ENCODE measurements around the gene APOL1. TPM values are rescaled to one million over a fixed set of nuclear protein-coding genes. Genes with fewer than 3 reads are reported as not detected.

The APOL1 gene
- total and polyA plus RNA-seq, 2 donors (not counting 3 experiments of a cell fraction or from before 2014, with no cell fraction given) = 8.2 to 14.1 TPM

GRCh38 chr22:36239401-36240171, 13.3 kb upstream of the APOL1 start, which contains the start of gene APOL2:
Gene APOL2, minus strand, starts transcription at chr22:36239527. Its CDS starts 6,365 bp downstream, at chr22:36233162.
- Histone ChIP-seq H3K9me1 (replicated peaks; ENCODE audit: control insufficient read depth, extremely low read depth, insufficient read depth, low read length) (no peaks in the 10 kb centered on the region), H3K79me2 (ENCODE audit: control insufficient read depth, insufficient read depth, low read length) (peaks cover 26% of the 10 kb centered on the region), H3K4me3 (replicated peaks in 1 of 3; ENCODE audit: insufficient read depth in 1 of 3, low read depth in 1 of 3, low read length in 3 of 3) (peak within 1 kb of the TSS; percentile 48 to 82 (median 67)), H3K4me2 (ENCODE audit: insufficient read depth, low read length) (peak within 1 kb of the TSS; percentile 85), H4K20me1 (replicated peaks; ENCODE audit: control insufficient read depth, extremely low read depth, insufficient read depth, low read length) (no peaks in the 10 kb centered on the region), H3K9me3 (replicated peaks; ENCODE audit: control insufficient read depth, insufficient read depth, low read length) (no peaks in the 10 kb centered on the region), H3K27me3 (ENCODE audit: control insufficient read depth in 2 of 2, insufficient read depth in 2 of 2, low read length in 2 of 2) (no peaks in the 10 kb centered on the region), H3K36me3 (ENCODE audit: control insufficient read depth in 2 of 2, extremely low read depth in 1 of 2, insufficient read depth in 2 of 2, low read length in 2 of 2) (peaks cover 0 to 3% of the 10 kb centered on the region in 2 experiments), H3K4me1 (ENCODE audit: control insufficient read depth, extremely low read depth, insufficient read depth, low read length) (peaks cover 16% of the 10 kb centered on the region), H3K9ac (replicated peaks; ENCODE audit: extremely low read depth, insufficient read depth, low read length) (peak within 1 kb of the TSS; percentile 55), H2AFZ (ENCODE audit: low read depth, low read length) (peak within 1 kb of the TSS; percentile 80), H3K27ac (ENCODE audit: insufficient read depth, low read depth, low read length) (peak within 1 kb of the TSS; percentile 31)
- no TSS peak for BruUV-seq (replicated peaks)
- no peak for TF ChIP-seq GATA2 (IDR thresholded peaks at IDR 0.05; ENCODE audit: insufficient read depth, insufficient read length, low read depth, low read length)
- peak; percentile 65 for TF ChIP-seq POLR2AphosphoS5 (IDR thresholded peaks at IDR 0.05; ENCODE audit: insufficient read depth, low read depth, low read length)
- TF ChIP-seq, protein P1, sequence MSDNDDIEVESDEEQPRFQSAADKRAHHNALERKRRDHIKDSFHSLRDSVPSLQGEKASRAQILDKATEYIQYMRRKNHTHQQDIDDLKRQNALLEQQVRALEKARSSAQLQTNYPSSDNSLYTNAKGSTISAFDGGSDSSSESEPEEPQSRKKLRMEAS (IDR thresholded peaks at IDR 0.05; ENCODE audit: insufficient read depth, insufficient read length) = no peak
- TF ChIP-seq POLR2A (IDR thresholded peaks at IDR 0.05; ENCODE audit: low read depth, low read length) = peak; percentile 84
- TF ChIP-seq, protein P2, sequence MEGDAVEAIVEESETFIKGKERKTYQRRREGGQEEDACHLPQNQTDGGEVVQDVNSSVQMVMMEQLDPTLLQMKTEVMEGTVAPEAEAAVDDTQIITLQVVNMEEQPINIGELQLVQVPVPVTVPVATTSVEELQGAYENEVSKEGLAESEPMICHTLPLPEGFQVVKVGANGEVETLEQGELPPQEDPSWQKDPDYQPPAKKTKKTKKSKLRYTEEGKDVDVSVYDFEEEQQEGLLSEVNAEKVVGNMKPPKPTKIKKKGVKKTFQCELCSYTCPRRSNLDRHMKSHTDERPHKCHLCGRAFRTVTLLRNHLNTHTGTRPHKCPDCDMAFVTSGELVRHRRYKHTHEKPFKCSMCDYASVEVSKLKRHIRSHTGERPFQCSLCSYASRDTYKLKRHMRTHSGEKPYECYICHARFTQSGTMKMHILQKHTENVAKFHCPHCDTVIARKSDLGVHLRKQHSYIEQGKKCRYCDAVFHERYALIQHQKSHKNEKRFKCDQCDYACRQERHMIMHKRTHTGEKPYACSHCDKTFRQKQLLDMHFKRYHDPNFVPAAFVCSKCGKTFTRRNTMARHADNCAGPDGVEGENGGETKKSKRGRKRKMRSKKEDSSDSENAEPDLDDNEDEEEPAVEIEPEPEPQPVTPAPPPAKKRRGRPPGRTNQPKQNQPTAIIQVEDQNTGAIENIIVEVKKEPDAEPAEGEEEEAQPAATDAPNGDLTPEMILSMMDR (IDR thresholded peaks at IDR 0.05; ENCODE audit: extremely low read depth in 1 of 2, insufficient read depth in 1 of 2, low read depth in 1 of 2, low read length in 2 of 2) = peak; percentile 54 to 80
- TF ChIP-seq EZH2 (IDR thresholded peaks at IDR 0.05; ENCODE audit: borderline replicate concordance, low read depth, low read length, severe bottlenecking) = no peak
- no peak for TF ChIP-seq JUN (IDR thresholded peaks at IDR 0.05; ENCODE audit: borderline replicate concordance, insufficient read depth, insufficient read length, low read depth)
- dilution Hi-C loops (cut with MboI; ENCODE audit: extremely low pct_ligation_motif_present, low sequenced_read_pairs) = no loop called here
- DNase-seq (ENCODE audit: low read depth, low spot score) (peak; percentile 93), FAIRE-seq (peak; percentile 97)
- intact Hi-C loops (cut with micrococcal nuclease) = loop anchor here (1.0 to 2.0 kb wide), 4 partner anchors 19 to 247 kb away; no protein-coding TSS in a partner anchor
- POLR2A ChIA-PET = interaction anchor here (1.2 kb wide), 1 partner anchor 14 kb away, joined by 3 read pairs; the partner anchor contains the start of gene APOL1
- CTCF ChIA-PET = interaction anchor here (0.8 to 6.4 kb wide), 22 partner anchors 9 to 247 kb away, joined by 3 to 27 read pairs (median 5); partner anchors contain the start of gene APOL1
